ENCODE measurements around the gene AP4M1. TPM values are rescaled to one million over a fixed set of nuclear protein-coding genes. Genes with fewer than 3 reads are reported as not detected.

Gene AP4M1, protein sequence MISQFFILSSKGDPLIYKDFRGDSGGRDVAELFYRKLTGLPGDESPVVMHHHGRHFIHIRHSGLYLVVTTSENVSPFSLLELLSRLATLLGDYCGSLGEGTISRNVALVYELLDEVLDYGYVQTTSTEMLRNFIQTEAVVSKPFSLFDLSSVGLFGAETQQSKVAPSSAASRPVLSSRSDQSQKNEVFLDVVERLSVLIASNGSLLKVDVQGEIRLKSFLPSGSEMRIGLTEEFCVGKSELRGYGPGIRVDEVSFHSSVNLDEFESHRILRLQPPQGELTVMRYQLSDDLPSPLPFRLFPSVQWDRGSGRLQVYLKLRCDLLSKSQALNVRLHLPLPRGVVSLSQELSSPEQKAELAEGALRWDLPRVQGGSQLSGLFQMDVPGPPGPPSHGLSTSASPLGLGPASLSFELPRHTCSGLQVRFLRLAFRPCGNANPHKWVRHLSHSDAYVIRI
- 11.1 and 17.5 TPM in 2 replicates for total RNA-seq (2014; rRNA removed; shearing (Covaris generic))

DNA sequence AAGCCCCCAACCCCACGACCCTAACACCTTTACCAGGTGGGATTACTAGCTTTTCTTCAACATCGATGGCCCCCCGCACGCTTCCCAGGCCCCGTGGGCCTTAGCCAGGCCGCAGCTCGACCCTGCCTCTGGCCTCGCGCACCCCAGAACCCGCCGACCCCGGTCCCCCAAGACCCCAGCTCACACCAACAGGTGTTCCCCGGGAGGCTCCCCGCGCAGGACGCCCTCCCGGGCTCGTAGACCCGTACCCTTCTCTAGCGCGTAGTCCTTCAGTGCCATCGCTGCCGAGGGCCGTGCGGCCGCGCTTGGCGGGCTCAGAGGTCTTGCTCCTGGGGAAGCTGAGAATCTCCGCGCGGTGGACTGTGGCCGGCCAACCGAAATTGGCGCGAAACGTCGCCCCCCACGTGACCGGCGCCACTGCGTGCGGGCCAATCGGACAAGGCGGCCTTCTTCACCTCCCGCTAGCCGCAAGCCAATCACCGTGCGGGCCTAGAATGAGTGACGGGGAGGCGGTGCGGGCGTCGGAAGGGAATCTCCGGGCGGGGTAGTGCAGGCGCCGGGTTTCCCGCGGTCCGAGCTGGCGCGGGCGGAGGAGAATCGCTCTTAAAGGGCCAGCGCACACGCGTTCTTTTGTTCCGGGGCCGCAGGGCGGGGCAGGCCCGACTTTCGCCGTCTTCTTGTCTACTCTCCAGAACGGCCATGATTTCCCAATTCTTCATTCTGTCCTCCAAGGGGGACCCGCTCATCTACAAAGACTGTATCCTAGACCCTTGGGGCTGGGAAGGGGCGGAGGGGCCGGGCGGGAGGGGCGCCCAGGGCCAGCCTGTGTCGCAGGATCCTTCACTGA lies at the start of gene AP4M1, which contains the start of gene MCM7:
Gene AP4M1 (plus strand): TSS at position 628 of the 847 bp plus-strand sequence. CDS start 72 bp downstream, at position 700.
Gene MCM7 (minus strand): TSS at position 382 of the 847 bp plus-strand sequence. CDS start 103 bp downstream, at position 279.
- H3K27ac ChIP-seq = peak within 1 kb of the TSS; percentile 94
- peak within 1 kb of the TSS; percentile 75 for H3K4me3 ChIP-seq
- no peaks in the 10 kb centered on the region for H3K27me3 ChIP-seq (replicated peaks)
- H3K9me3 ChIP-seq (replicated peaks) = no peaks in the 10 kb centered on the region
- peak; percentile 99 for DNase-seq (ENCODE audit: low read depth in 1 of 2, low spot score in 2 of 2)
- peaks cover 58% of the 10 kb centered on the region for H3K36me3 ChIP-seq
- H3K4me1 ChIP-seq (replicated peaks) = peaks cover 24% of the 10 kb centered on the region

DNA sequence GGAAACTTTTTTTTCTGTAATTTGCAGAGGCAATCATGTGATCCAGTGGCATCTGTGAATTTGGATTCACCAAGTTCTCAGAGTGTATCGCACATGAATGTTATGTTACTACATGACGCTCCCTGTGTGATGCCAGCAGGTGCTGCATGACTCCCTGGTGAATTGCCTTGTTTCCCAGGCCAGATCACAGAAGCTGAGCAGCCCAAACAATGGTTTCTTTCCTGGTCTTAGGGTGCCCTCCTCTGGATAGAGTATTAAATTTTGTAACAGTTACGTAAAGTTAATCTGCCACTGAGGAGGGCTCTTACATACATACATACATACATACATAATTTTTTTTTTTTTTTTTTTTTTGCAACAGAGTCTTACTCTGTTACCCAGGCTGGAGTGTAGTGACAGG lies 48.2 kb upstream of the AP4M1 start:
- Histone ChIP-seq H3K9me3 (replicated peaks) (no peaks in the 10 kb centered on the region), H3K36me3 (peaks cover 36% of the 10 kb centered on the region), H3K4me3 (no peak overlapping the region), H3K27ac (no peak overlapping the region), H3K27me3 (replicated peaks) (no peaks in the 10 kb centered on the region), H3K4me1 (replicated peaks) (peaks cover 16% of the 10 kb centered on the region)
- peak; percentile 59 to 74 for DNase-seq (ENCODE audit: low read depth in 1 of 2, low spot score in 2 of 2)

DNA sequence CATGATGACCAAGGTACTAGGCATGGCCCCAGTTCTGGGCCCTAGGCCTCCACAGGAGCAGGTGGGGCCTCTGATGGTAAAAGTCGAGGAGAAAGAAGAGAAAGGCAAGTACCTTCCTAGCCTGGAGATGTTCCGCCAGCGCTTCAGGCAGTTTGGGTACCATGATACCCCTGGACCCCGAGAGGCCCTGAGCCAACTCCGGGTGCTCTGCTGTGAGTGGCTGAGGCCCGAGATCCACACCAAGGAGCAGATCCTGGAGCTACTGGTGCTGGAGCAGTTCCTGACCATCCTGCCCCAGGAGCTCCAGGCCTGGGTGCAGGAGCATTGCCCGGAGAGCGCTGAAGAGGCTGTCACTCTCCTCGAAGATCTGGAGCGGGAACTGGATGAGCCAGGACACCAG lies 44.4 kb upstream of the AP4M1 start:
- Histone ChIP-seq H3K4me1 (replicated peaks) (no peaks in the 10 kb centered on the region), H3K27ac (no peak overlapping the region), H3K4me3 (no peak overlapping the region), H3K27me3 (replicated peaks) (no peaks in the 10 kb centered on the region), H3K36me3 (peaks cover 57% of the 10 kb centered on the region), H3K9me3 (replicated peaks) (no peaks in the 10 kb centered on the region)
- no peak for DNase-seq (ENCODE audit: low read depth in 1 of 2, low spot score in 2 of 2)

DNA sequence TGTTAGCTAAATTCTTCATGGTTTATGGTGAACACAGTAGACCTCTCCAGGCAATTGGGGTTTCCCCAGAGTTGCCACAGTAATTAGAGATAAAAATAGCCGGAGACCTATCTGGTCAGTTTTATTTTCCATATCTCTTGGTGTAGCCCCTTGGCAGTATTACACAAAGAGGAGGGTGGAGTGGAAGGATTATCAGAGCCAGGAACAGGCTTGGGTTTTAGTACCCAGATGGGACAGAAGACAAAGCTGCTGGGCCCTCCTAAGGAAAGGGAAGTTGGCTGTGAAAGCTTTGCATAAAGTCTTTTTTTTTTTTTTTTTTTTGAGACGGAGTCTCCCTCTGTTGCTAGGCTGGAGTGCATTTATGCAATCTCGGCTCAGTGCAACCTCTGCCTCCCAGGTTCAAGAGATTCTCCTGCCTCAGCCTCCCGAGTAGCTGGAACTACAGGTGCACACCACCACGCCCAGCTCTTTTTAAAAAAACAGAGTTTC lies 42.1 kb upstream of the AP4M1 start:
- Histone ChIP-seq H3K4me1 (replicated peaks) (no peaks in the 10 kb centered on the region), H3K9me3 (replicated peaks) (no peaks in the 10 kb centered on the region), H3K4me3 (no peak overlapping the region), H3K27ac (no peak overlapping the region), H3K36me3 (peaks cover 61% of the 10 kb centered on the region), H3K27me3 (replicated peaks) (no peaks in the 10 kb centered on the region)
- DNase-seq (ENCODE audit: low read depth in 1 of 2, low spot score in 2 of 2) = no peak

DNA sequence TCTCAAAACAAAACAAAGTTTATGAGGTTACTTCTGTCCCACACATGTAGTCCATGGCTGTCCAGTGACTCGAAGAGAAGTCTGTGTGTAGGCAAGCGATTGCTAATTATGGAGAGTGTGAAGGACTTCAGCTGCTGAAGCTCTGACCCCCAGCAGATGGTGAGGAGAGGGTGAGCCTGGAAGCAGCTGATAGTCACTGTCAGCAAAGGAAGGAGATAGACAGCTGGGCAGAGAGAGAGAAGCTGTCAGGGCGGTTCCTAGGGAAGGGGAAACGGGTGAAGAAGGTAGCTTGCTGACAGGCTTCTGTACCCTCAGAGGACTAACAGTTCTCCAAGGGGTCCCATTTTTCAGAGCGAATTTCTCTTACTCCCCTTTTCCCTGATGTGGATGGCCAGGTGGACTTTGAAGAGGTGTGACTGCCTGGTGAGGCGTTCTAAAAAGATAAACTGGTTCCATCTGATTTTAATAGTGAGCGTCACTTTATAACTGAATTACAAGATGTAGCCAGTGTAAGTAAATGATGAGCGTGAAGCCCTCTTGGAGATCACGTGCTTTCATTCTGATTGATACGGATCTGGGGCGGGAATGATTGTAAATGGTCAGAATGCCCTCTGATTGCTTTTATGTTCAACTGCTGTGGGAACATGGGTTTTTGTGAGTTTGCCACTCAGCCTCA lies 39.8 kb upstream of the AP4M1 start:
- Histone ChIP-seq H3K27me3 (replicated peaks) (no peaks in the 10 kb centered on the region), H3K27ac (no peak overlapping the region), H3K9me3 (replicated peaks) (no peaks in the 10 kb centered on the region), H3K4me1 (replicated peaks) (no peaks in the 10 kb centered on the region), H3K36me3 (peaks cover 83% of the 10 kb centered on the region), H3K4me3 (no peak overlapping the region)
- DNase-seq (ENCODE audit: low read depth in 1 of 2, low spot score in 2 of 2) = no peak

DNA sequence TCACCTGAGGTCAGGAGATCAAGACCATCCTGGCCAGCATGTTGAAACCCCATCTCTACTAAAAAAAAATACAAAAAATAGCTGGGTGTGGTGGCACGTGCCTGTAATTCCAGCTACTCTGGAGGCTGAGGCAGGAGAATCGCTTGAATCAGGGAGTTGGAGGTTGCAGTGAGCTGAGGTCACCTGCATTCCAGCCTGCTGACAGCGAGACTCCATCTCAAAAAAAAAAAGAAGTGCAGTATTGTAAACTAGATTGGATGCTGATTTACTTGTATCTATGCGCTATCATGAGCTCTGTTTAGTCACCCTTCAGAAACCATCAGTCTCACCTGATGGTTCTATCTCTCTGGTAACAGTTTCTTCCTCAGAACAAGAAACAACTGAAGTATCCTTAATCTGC lies 38.1 kb upstream of the AP4M1 start:
- H3K4me3 ChIP-seq = no peak overlapping the region
- DNase-seq (ENCODE audit: low read depth in 1 of 2, low spot score in 2 of 2) = no peak
- no peaks in the 10 kb centered on the region for H3K9me3 ChIP-seq (replicated peaks)
- no peak overlapping the region for H3K27ac ChIP-seq
- H3K27me3 ChIP-seq (replicated peaks) = no peaks in the 10 kb centered on the region
- peaks cover 83% of the 10 kb centered on the region for H3K36me3 ChIP-seq
- H3K4me1 ChIP-seq (replicated peaks) = no peaks in the 10 kb centered on the region

DNA sequence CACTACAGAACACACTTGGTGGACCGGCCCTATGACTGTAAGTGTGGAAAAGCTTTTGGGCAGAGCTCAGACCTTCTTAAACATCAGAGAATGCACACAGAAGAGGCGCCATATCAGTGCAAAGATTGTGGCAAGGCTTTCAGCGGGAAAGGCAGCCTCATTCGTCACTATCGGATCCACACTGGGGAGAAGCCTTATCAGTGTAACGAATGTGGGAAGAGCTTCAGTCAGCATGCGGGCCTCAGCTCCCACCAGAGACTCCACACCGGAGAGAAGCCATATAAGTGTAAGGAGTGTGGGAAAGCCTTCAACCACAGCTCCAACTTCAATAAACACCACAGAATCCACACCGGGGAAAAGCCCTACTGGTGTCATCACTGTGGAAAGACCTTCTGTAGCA lies 37.3 kb upstream of the AP4M1 start:
- DNase-seq (ENCODE audit: low read depth in 1 of 2, low spot score in 2 of 2) = no peak
- no peak overlapping the region for H3K27ac ChIP-seq
- H3K27me3 ChIP-seq (replicated peaks) = no peaks in the 10 kb centered on the region
- peaks cover 82% of the 10 kb centered on the region for H3K36me3 ChIP-seq
- no peaks in the 10 kb centered on the region for H3K4me1 ChIP-seq (replicated peaks)
- no peak overlapping the region for H3K4me3 ChIP-seq
- no peaks in the 10 kb centered on the region for H3K9me3 ChIP-seq (replicated peaks)

DNA sequence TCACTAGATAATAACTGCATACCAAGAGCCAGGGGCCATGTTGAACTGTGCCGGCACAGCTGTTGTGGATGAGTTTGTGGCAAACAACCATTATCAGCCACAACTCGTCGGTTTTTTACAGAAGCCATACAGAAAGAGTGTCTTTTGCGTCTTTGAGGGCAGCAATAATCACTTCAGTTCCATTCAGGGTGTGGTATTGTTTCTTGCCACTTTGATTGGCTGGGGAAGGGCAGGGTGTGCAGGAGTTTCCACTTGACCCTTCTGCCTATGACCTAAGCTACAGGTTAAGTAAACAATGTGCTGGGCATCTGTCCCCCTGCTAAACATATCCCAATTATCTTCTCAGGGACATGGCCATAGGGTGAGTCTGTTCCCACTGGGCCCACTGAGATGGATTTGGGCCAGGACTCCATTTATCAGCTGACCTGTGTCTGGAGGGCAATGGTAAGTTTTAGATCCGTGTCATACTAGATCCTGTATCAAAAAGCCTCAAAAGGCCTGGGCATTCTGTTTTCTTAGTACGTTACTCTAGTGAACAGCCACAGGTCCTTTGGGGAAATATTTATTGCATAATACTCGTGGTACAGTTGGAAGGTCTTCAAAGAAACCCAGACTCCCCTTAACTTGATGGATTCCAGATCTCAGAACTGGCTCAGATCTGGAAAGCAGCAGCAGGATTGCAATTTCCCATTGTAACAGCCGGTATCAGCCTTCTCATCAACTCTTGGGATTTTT lies 35.8 kb upstream of the AP4M1 start:
- no peak overlapping the region for H3K27ac ChIP-seq
- no peaks in the 10 kb centered on the region for H3K4me1 ChIP-seq (replicated peaks)
- DNase-seq (ENCODE audit: low read depth in 1 of 2, low spot score in 2 of 2) = no peak
- peaks cover 86% of the 10 kb centered on the region for H3K36me3 ChIP-seq
- H3K9me3 ChIP-seq (replicated peaks) = peaks cover 10% of the 10 kb centered on the region
- no peak overlapping the region for H3K4me3 ChIP-seq
- no peaks in the 10 kb centered on the region for H3K27me3 ChIP-seq (replicated peaks)

DNA sequence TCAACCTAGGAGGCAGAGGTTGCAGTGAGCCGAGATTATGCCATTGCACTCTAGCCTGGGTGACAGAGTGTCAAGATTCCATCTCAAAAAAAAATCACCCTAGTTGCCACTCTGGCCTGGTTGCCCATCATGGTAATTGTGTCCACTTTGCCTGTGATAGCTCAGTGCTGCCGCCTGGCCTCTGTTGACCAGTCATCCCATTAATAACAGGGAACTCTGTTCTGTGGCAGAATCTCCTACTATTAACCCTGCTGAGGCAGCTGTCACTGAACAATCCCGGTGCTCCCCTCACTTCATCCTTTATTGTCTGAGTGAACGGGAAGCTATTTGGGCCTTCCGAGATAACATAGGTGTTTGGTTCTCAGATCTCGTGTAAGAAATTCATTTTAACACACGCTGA lies 34.5 kb upstream of the AP4M1 start:
- Histone ChIP-seq H3K27me3 (replicated peaks) (no peaks in the 10 kb centered on the region), H3K27ac (no peak overlapping the region), H3K4me3 (no peak overlapping the region), H3K9me3 (replicated peaks) (peaks cover 24% of the 10 kb centered on the region), H3K36me3 (peaks cover 89% of the 10 kb centered on the region), H3K4me1 (replicated peaks) (no peaks in the 10 kb centered on the region)
- DNase-seq (ENCODE audit: low read depth in 1 of 2, low spot score in 2 of 2) = no peak

DNA sequence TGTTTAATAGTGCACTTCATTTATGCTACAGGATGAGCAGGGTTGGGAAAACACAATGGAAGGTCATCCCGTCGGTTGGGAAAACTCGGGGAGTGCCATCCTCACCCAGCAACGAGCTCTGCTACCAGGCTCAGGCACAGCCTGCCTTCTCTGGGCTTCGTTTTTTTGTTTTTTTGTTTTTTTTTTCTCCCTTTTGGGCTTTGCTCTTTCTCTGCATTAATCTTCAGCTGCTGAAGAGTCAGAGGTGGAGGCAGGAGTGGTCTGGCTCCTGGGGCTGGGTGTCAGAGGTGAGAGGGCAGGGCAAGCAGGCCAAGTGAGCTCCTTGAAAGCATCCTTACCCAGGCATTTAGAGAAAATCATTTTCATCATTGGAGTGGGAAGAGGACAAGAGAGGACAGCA lies 31.5 kb upstream of the AP4M1 start:
- H3K9me3 ChIP-seq (replicated peaks) = peaks cover 43% of the 10 kb centered on the region
- DNase-seq (ENCODE audit: low read depth in 1 of 2, low spot score in 2 of 2) = no peak
- H3K36me3 ChIP-seq = peaks cover 98% of the 10 kb centered on the region

DNA sequence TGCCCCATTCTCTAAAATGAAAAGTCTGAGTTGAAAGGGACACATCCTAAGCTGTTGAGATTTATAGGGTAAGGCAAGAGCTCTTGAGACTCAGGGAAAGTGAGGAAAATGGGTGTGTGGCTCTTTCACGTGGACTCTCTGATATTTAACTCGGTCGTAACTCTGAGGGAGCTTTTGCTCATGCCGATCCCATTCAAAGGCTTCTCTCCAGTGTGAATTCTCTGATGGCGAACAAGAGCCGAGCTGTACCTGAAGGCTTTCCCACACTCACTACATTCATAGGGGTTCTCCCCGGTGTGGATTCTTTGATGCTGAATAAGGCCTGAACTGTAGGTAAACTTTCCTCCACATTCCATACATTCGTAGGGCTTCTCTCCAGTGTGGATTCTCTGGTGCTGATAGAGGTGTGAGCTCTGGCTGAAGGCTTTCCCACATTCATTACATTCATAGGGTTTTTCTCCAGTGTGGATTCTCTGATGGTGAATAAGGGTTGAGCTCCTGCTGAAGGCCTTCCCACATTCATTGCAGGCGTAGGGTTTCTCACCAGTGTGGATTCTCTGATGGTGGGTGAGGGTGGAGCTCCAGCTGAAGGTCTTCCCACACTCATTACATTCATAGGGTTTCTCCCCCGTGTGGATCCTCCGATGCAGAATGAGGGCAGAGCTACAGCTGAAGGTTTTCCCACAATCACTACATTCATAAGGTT lies 30.3 kb upstream of the AP4M1 start:
- Histone ChIP-seq H3K4me1 (replicated peaks) (no peaks in the 10 kb centered on the region), H3K36me3 (peaks cover 99% of the 10 kb centered on the region), H3K27me3 (replicated peaks) (no peaks in the 10 kb centered on the region), H3K4me3 (no peak overlapping the region), H3K9me3 (replicated peaks) (peaks cover 43% of the 10 kb centered on the region), H3K27ac (no peak overlapping the region)
- no peak for DNase-seq (ENCODE audit: low read depth in 1 of 2, low spot score in 2 of 2)

More for the DNA sequence above, 31.5 kb upstream of the AP4M1 start:
- Histone ChIP-seq H3K27ac (no peak overlapping the region), H3K4me1 (replicated peaks) (no peaks in the 10 kb centered on the region), H3K4me3 (no peak overlapping the region), H3K27me3 (replicated peaks) (no peaks in the 10 kb centered on the region)

DNA sequence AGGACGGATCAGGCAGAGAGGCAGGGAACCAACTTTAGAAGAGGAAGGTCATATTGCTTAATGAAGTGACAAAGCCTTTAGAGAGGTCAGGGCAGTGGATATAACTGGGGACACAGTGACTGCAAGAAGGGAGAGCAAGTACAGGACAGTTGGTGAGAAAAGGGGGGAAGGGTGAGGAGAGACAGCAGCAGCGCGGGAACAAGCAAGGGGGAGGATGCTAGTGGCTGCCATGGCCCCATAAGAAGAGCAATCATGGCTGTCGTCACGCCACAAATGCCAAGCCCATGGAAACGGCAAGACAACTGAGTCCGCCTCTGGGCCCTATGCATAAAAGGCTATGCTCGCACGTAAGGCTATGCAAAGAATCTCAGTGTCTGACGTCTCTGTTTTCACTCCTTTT lies 29.0 kb upstream of the AP4M1 start:
- Histone ChIP-seq H3K4me1 (replicated peaks) (no peaks in the 10 kb centered on the region), H3K27me3 (replicated peaks) (no peaks in the 10 kb centered on the region), H3K36me3 (peaks cover 99% of the 10 kb centered on the region), H3K27ac (no peak overlapping the region), H3K9me3 (replicated peaks) (peaks cover 43% of the 10 kb centered on the region), H3K4me3 (no peak overlapping the region)
- DNase-seq (ENCODE audit: low read depth in 1 of 2, low spot score in 2 of 2) = no peak

All from SJSA1 (cell line).